HT1080 (cell line): ENCODE data around the gene FHOD1. TPM values are rescaled to one million over a fixed set of nuclear protein-coding genes. Genes with fewer than 3 reads are reported as not detected.

Experiments used
- DNase-seq: peaks from one replicate; pipeline ENCODE4 v3.0.0-alpha.2; 2015; ENCODE audit warnings: low read depth
- total RNA-seq: library from RNA; depleted of rRNA; stranded (reverse); fragments of >200 nt; shearing (Covaris generic); gene quantifications from 2 replicates; pipeline ENCODE4 v1.2.3, GENCODE V29; 2014

Gene FHOD1
- total RNA-seq, 1 experiment from 2014 or later = 65.1 TPM

- DNase-seq = no peak
These were observed 2.7 kb upstream of the FHOD1 start for GRCh38 chr16:67250045-67250327.

- no peak for DNase-seq
These were observed 2.1 kb upstream of the FHOD1 start for GRCh38 chr16:67249178-67250044.

- DNase-seq = no peak
These were observed 1.3 kb upstream of the FHOD1 start, which contains the start of gene SLC9A5 for GRCh38 chr16:67248401-67249177. Gene SLC9A5, plus strand, starts transcription at chr16:67248979. Its CDS starts 36 bp downstream, at chr16:67249015.

- DNase-seq = no peak
These were observed 756 bp upstream of the FHOD1 start for GRCh38 chr16:67248073-67248400.

- DNase-seq = no peak
These were observed 507 bp downstream of the FHOD1 start for GRCh38 chr16:67246756-67247191.

GRCh38 chr16:67246081-67246755 lies 1.1 kb downstream of the FHOD1 start:
- DNase-seq = peak; percentile 88

GRCh38 chr16:67245674-67246080 lies 1.6 kb downstream of the FHOD1 start:
- DNase-seq = no peak

GRCh38 chr16:67245186-67245585 lies 2.1 kb downstream of the FHOD1 start:
- DNase-seq = no peak

GRCh38 chr16:67244387-67245185 lies 2.7 kb downstream of the FHOD1 start:
- peak; percentile 96 for DNase-seq

GRCh38 chr16:67243481-67243880 lies 3.8 kb downstream of the FHOD1 start:
- no peak for DNase-seq

- DNase-seq = no peak
These were observed 5.0 kb downstream of the FHOD1 start for GRCh38 chr16:67242138-67242730.

GRCh38 chr16:67241008-67241900 lies 6.0 kb downstream of the FHOD1 start:
- DNase-seq = peak; percentile 94

GRCh38 chr16:67240506-67240905 lies 6.8 kb downstream of the FHOD1 start:
- DNase-seq = peak; percentile 53

- no peak for DNase-seq
These were observed 8.3 kb downstream of the FHOD1 start for GRCh38 chr16:67238806-67239470.

GRCh38 chr16:67238278-67238575 lies 9.1 kb downstream of the FHOD1 start:
- no peak for DNase-seq

- no peak for DNase-seq
These were observed 9.6 kb downstream of the FHOD1 start for GRCh38 chr16:67237396-67238277.

GRCh38 chr16:67236563-67237395 lies 10.5 kb downstream of the FHOD1 start:
- peak; percentile 36 for DNase-seq
